ENCODE measurements around the gene PGLYRP1.
A peak's percentile ranks its signal among the peaks of the same experiment; 100 is the strongest.

The PGLYRP1 gene

DNA sequence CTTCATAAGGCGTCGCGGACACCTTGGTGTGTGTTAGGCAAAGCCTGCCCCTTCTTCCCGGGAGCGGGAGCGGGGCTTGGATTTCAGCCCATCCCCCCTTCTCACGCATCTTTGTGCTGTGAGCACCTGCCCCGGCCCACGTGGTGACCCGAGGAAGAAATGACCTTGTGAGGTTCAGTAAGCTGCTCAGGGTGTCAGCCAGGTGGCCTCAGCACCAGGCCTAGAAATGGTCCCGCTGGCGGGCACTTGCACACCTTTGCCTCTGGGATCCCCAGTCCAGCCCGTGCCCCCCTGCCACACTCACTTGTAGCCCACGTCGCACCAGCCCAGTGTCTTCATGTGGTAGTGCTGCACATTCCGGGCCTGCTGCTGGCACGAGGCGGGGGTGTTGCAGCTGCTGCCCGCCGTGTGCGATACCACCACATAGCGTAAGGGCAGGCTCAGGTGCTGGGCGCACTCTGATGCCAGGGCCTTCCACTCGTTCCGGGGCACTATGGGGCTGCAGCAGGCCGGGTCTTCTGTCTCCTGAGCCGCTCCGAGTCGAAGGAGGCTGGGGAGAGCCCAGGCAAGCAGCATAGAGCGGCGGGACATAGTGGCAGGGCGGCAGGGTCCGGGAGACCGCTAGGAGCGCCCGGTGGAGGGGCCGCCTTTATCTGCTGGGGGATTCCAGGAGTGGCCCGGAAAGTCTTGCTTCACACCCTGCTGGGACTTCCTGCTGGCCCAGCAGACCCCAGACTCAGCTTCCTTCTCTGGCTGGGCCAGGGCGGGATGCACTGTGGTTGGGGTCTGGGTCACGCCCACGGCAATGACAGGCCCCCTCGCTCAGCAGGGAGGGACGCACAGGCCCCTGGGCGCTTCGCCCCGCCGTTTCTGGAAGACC lies at the start of gene PGLYRP1:
PGLYRP1 (minus strand) TSS at position 623 of the 880 bp plus-strand sequence; CDS start at position 591, 32 bp downstream.
- no peak for TF ChIP-seq CTCF (conservative IDR thresholded peaks at IDR 0.05; ENCODE audit: low read length)
- DNase-seq (ENCODE audit: low read depth) = no peak
- no peak within 1 kb of the TSS for H3K4me3 ChIP-seq (ENCODE audit: low read length)

- no peak overlapping the region for H3K4me3 ChIP-seq (ENCODE audit: low read length)
- TF ChIP-seq CTCF (conservative IDR thresholded peaks at IDR 0.05; ENCODE audit: low read length) = no peak
- peak; percentile 65 for DNase-seq (ENCODE audit: low read depth)
These were observed 47.0 kb upstream of the PGLYRP1 start for GRCh38 chr19:46069806-46070341.

GRCh38 chr19:46068345-46069258 lies 45.7 kb upstream of the PGLYRP1 start:
- H3K4me3 ChIP-seq (ENCODE audit: low read length) = no peak overlapping the region
- DNase-seq (ENCODE audit: low read depth) = peak; percentile 85
- no peak for TF ChIP-seq CTCF (conservative IDR thresholded peaks at IDR 0.05; ENCODE audit: low read length)

DNA sequence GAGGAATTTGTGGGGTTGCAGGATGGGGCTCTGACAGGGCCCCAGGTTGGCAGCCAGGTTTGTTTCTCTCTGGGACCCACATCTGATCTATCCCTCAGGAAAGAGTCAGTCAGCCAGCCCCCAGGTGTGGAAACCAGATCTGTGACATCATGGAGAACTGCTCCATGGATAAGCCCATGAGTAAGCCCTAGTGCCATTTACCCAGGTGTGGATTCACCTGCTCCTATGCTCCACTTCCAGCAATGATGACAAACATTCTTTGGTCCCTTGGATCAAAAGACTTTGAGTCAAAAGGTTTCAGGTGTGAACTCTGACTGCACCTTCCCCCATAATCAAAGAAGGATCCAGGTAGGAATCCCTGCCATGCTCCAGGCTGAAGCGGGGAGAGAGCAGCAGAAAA lies 44.8 kb upstream of the PGLYRP1 start:
- no peak for TF ChIP-seq CTCF (conservative IDR thresholded peaks at IDR 0.05; ENCODE audit: low read length)
- DNase-seq (ENCODE audit: low read depth) = no peak
- no peak overlapping the region for H3K4me3 ChIP-seq (ENCODE audit: low read length)

GRCh38 chr19:46066471-46066870 lies 43.6 kb upstream of the PGLYRP1 start:
- no peak for TF ChIP-seq CTCF (conservative IDR thresholded peaks at IDR 0.05; ENCODE audit: low read length)
- no peak for DNase-seq (ENCODE audit: low read depth)
- no peak overlapping the region for H3K4me3 ChIP-seq (ENCODE audit: low read length)

DNA sequence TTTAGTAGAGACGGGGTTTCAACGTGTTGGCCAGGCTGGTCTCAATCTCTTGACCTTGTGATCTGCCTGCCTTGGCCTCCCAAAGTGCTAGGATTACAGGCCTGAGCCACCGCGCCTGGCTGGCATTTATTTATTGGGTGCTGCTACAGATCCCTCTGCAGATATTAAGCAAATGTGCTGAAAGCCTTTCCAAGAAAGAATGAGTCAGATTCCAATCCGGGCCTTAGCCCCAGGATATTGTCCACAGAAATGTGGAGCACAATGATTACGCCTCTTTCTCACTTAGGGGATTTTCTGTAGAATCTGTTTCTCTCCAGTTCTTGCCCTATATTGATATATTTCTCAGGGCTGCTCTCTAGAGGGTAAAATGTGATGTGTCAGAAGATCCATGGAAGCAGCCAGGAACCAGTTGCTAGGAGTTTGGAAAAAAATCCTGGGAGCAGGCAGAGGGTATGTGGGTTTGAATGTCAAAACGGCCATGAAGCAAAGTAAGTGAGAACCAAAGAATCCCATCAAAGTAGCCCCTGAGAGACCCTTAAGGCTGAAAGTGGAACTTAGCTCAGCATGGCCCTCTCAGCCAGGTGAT lies 42.7 kb upstream of the PGLYRP1 start:
- peak; percentile 34 for DNase-seq (ENCODE audit: low read depth)
- H3K4me3 ChIP-seq (ENCODE audit: low read length) = no peak overlapping the region
- no peak for TF ChIP-seq CTCF (conservative IDR thresholded peaks at IDR 0.05; ENCODE audit: low read length)

Measured in AG10803 (cell line).